ENCODE results near the gene SLC25A38.

GRCh38 chr3:39405687-39406367 is 22.7 kb downstream of the SLC25A38 start:
- no peak for TF ChIP-seq CTCF (IDR thresholded peaks at IDR 0.05; ENCODE audit: low read length)
- TF ChIP-seq EZH2 (optimal IDR thresholded peaks at IDR 0.05; ENCODE audit: low read depth, low read length) = no peak
- TF ChIP-seq EZH2phosphoT487 (IDR thresholded peaks at IDR 0.05; ENCODE audit: low read length) = no peak

Measured in MM.1S (cell line).